Neural cell (in vitro differentiated cells): ENCODE measurements around the gene SCGB1C2. TPM values are rescaled to one million over a fixed set of nuclear protein-coding genes. Genes with fewer than 3 reads are reported as not detected.

Experiments used
- polyA plus RNA-seq: library from polyadenylated mRNA; depleted of rRNA; stranded (reverse); fragments of >200 nt; gene quantifications from 2 replicates; pipeline ENCODE4 v1.2.3, GENCODE V29; 2014
- small RNA-seq, 3 experiments: library from RNA; depleted of rRNA; stranded (forward); fragments of <200 nt; gene quantifications; one replicate each; pipeline ENCODE3, GENCODE V24; 2012

SCGB1C2 gene
- polyA plus RNA-seq, 1 donor from 2014 or later, result not detected

Small RNA genes lying within 50 kb of the gene (small RNA-seq; reads per million reads assigned to genes)
- 0 reads per million in 3 experiments for gene RF00026

Other genes starting within 250 kb of the SCGB1C2 start
- 4.8 TPM in 2 replicates for gene DOC2B, start 44.1 kb downstream of the SCGB1C2 start, polyA plus RNA-seq
- gene RPH3AL, start 215.2 kb downstream of the SCGB1C2 start, polyA plus RNA-seq, result 0.84 and 0.87 TPM in 2 replicates